Hepatocyte (in vitro differentiated cells): ENCODE data around the gene KMT2E.

Source experiments
- EZH2 ChIP-seq: fragments of 200-600 bp; sonication (generic); IDR thresholded peaks from 2 replicates; pipeline ENCODE4 v1.6.1; 2016; ENCODE audit warnings: antibody characterized with exemption, mild to moderate bottlenecking, borderline replicate concordance
- EZH2phosphoT487 ChIP-seq: fragments of 200-600 bp; sonication (generic); IDR thresholded peaks from one replicate; pipeline ENCODE4 v1.6.1; 2018; ENCODE audit warnings: antibody characterized with exemption, mild to moderate bottlenecking, low read depth, moderate library complexity; ENCODE audit not compliant: unreplicated experiment, severe bottlenecking
- TF ChIP-seq, protein P1 (sequence below): fragments of 200-600 bp; sonication (generic); IDR thresholded peaks from 2 replicates; pipeline ENCODE4 v1.5.1; 2016; ENCODE audit warnings: antibody characterized with exemption, mild to moderate bottlenecking; ENCODE audit not compliant: poor library complexity

- TF ChIP-seq, protein P1, sequence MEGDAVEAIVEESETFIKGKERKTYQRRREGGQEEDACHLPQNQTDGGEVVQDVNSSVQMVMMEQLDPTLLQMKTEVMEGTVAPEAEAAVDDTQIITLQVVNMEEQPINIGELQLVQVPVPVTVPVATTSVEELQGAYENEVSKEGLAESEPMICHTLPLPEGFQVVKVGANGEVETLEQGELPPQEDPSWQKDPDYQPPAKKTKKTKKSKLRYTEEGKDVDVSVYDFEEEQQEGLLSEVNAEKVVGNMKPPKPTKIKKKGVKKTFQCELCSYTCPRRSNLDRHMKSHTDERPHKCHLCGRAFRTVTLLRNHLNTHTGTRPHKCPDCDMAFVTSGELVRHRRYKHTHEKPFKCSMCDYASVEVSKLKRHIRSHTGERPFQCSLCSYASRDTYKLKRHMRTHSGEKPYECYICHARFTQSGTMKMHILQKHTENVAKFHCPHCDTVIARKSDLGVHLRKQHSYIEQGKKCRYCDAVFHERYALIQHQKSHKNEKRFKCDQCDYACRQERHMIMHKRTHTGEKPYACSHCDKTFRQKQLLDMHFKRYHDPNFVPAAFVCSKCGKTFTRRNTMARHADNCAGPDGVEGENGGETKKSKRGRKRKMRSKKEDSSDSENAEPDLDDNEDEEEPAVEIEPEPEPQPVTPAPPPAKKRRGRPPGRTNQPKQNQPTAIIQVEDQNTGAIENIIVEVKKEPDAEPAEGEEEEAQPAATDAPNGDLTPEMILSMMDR: no peak
- TF ChIP-seq EZH2 (no peak), EZH2phosphoT487 (no peak)
Observed at GRCh38 chr7:104967595-104967994, 46.4 kb upstream of the KMT2E start.
